Lower leg skin (tissue), 4 donors: ENCODE data around the gene USP35. TPM values are rescaled to one million over a fixed set of nuclear protein-coding genes. Genes with fewer than 3 reads are reported as not detected.

Experiments used
- DNase-seq, 2 donors: peaks; one replicate each; pipeline ENCODE4 v3.0.0-alpha.2; 2019; ENCODE audit warnings: low spot score in 2 of 2
- H3K4me3 ChIP-seq: fragments of 200-600 bp; sonication (generic); 2 replicates; pipeline ENCODE4 v1.5.1; 2017; ENCODE audit warnings: mild to moderate bottlenecking, low read depth; ENCODE audit not compliant: poor library complexity, severe bottlenecking
- CTCF ChIP-seq, 3 donors: fragments of 450-650 bp; IDR thresholded peaks; one replicate each; pipeline ENCODE4 v1.5.1; 2016; ENCODE audit warnings: antibody characterized with exemption in 3 of 3, mild to moderate bottlenecking in 3 of 3, moderate library complexity in 2 of 3
- POLR2A ChIP-seq, 2 donors: fragments of 450-650 bp; IDR thresholded peaks; one replicate each; pipeline ENCODE4 v1.6.1; 2016 to 2017; ENCODE audit warnings: antibody characterized with exemption in 2 of 2, mild to moderate bottlenecking in 1 of 2, moderate library complexity in 1 of 2
- WGBS, 2 donors: methylation state at CpG; one replicate each; pipeline ENCODE4 v1.1.5; 2018; 5-methylcytosine and 5-hydroxymethylcytosine counted together
- intact Hi-C: fragments of 100-400 bp; cut with DNase I; formaldehyde crosslinking; loops from one replicate; pipeline ENCODE4 v1.15.0; 2023; ENCODE audit warnings: low total_unique reads
- total RNA-seq, 4 donors: library from RNA; depleted of rRNA; stranded (reverse); fragments of >200 nt; gene quantifications; one replicate each; pipeline ENCODE4 v1.1.0, GENCODE V29; 2016

USP35 gene
- total RNA-seq, 4 donors from 2014 or later: 3.0 to 4.0 (median 3.5) TPM

DNA sequence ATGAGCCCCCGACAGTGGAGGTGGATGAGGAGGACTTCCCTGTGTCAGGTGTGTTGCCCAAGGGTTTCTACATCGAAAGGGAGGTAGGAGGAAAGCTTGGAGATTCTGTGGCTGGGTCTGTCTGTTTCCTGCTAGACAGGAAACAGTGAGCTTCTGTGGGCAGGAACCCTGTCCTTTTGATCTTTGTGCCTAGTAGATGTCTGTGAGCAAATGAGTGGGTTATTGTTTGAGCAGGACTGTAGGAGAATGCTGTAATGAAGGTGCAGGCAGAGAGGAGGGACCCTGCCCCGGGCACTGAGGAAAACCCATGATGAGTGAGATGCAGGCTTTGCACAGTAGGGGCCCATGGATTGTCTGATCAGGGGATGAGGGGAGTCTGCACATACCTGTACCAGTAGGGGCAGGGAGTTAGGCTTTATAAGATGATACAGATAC lies 14.0 kb downstream of the USP35 start:
- TF ChIP-seq CTCF (IDR thresholded peaks at IDR 0.05) (peak in 1 of 3 donors; percentile 34), POLR2A (IDR thresholded peaks at IDR 0.05) (no peak)
- DNase-seq: no peak
- H3K4me3 ChIP-seq: no peak overlapping the region
- WGBS, 2 donors: 43 to 59% methylated on average over 3 of the region's 3 CpGs
- intact Hi-C loops: no loop called here

- WGBS, 2 donors: 81 to 87% methylated on average over 10 of the region's 10 CpGs
- H3K4me3 ChIP-seq: no peak overlapping the region
- intact Hi-C loops: no loop called here
- TF ChIP-seq POLR2A (IDR thresholded peaks at IDR 0.05): no peak
- TF ChIP-seq CTCF (IDR thresholded peaks at IDR 0.05): no peak
- no peak for DNase-seq
Measured at GRCh38 chr11:78203184-78203583, 14.5 kb downstream of the USP35 start.

- 94 to 97% methylated on average over 4 of the region's 4 CpGs for WGBS, 2 donors
- no peak overlapping the region for H3K4me3 ChIP-seq
- TF ChIP-seq POLR2A (IDR thresholded peaks at IDR 0.05): no peak
- TF ChIP-seq CTCF (IDR thresholded peaks at IDR 0.05): no peak
- intact Hi-C loops: no loop called here
- no peak for DNase-seq
Measured at GRCh38 chr11:78205256-78205655, 16.5 kb downstream of the USP35 start.

DNA sequence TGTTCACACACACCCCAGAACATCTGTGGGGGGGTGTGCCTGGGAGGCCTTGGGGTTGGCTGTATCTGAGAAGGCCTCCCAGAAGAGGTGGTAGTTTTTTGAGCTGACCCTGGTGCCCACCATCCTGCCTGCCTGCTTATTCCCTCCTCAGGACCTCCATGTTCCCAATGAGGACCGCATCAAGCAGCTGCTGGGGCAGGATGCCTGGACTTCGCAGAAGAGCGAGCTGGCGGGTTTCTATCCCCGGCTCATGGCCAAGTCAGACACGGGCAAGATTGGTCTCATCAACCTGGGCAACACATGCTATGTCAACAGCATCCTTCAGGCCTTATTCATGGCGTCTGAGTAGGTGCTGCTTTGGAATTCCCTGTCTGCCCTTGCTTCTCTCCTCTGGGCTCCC lies 17.0 kb downstream of the USP35 start:
- intact Hi-C loops: no loop called here
- H3K4me3 ChIP-seq: no peak overlapping the region
- WGBS, 2 donors: 92% methylated on average over 5 to 7 of the region's 7 CpGs
- TF ChIP-seq POLR2A (IDR thresholded peaks at IDR 0.05): no peak
- no peak for TF ChIP-seq CTCF (IDR thresholded peaks at IDR 0.05)
- DNase-seq: no peak

- H3K4me3 ChIP-seq: no peak overlapping the region
- DNase-seq: no peak
- WGBS, 2 donors: 89 to 92% methylated on average over 11 of the region's 11 CpGs
- intact Hi-C loops: no loop called here
- no peak for TF ChIP-seq CTCF (IDR thresholded peaks at IDR 0.05)
Measured at GRCh38 chr11:78207532-78208256, 19.0 kb downstream of the USP35 start.
